Measurements from ENCODE around the gene HYAL1. TPM values are rescaled to one million over a fixed set of nuclear protein-coding genes. Genes with fewer than 3 reads are reported as not detected.

The HYAL1 gene
- total RNA-seq, 1 experiment from 2014 or later = 0.37 TPM

DNA sequence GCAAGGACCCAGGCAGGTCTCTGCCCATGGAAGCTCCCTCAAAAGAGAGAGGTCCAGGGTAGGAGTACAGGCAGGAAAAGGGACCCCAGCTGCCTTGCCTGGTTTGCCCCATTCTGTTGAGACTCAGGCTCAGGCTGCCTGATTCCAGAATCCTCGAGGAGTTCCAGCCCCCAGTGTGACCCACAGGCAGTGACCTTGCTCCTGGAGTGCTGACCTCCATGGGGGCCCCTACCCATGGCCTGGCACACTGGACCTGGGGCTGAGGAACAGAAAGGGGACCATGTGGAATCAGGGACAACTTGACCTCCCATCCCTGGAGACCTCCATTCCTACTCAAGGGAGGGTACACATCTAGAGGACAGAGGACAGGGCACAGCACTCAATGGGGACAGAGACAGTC, 37.8 kb downstream of the HYAL1 start:
- Histone ChIP-seq H3K36me3 (ENCODE audit: insufficient read depth, low read length, poor library complexity, severe bottlenecking) (no peaks in the 10 kb centered on the region), H3K9me3 (ENCODE audit: low read depth, low read length, poor library complexity, severe bottlenecking) (no peaks in the 10 kb centered on the region), H3K27ac (ENCODE audit: low read depth, low read length, poor library complexity, severe bottlenecking) (no peak overlapping the region), H3K4me1 (ENCODE audit: insufficient read depth, low read length, poor library complexity, severe bottlenecking) (peaks cover 20% of the 10 kb centered on the region), H3K27me3 (replicated peaks; ENCODE audit: insufficient read depth, low read depth, low read length, poor library complexity) (no peaks in the 10 kb centered on the region), H3K4me3 (ENCODE audit: low read depth, low read length, poor library complexity, severe bottlenecking) (no peak overlapping the region)
- no TSS peak for BruUV-seq (replicated peaks)
- no peak for DNase-seq (ENCODE audit: low spot score)
- intact Hi-C loops (cut with micrococcal nuclease; ENCODE audit: unreplicated experiment) = loop anchor here (10.0 kb wide), 1 partner anchor 141 kb away; no protein-coding TSS in a partner anchor
- CTCF ChIA-PET = interaction anchor here (0.6 kb wide), 1 partner anchor 31 kb away, joined by 7 read pairs; no protein-coding TSS in a partner anchor
- POLR2A ChIA-PET (ENCODE audit: low non-redundant PET) = no interaction called here
- TF ChIP-seq, protein P1, sequence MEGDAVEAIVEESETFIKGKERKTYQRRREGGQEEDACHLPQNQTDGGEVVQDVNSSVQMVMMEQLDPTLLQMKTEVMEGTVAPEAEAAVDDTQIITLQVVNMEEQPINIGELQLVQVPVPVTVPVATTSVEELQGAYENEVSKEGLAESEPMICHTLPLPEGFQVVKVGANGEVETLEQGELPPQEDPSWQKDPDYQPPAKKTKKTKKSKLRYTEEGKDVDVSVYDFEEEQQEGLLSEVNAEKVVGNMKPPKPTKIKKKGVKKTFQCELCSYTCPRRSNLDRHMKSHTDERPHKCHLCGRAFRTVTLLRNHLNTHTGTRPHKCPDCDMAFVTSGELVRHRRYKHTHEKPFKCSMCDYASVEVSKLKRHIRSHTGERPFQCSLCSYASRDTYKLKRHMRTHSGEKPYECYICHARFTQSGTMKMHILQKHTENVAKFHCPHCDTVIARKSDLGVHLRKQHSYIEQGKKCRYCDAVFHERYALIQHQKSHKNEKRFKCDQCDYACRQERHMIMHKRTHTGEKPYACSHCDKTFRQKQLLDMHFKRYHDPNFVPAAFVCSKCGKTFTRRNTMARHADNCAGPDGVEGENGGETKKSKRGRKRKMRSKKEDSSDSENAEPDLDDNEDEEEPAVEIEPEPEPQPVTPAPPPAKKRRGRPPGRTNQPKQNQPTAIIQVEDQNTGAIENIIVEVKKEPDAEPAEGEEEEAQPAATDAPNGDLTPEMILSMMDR (conservative IDR thresholded peaks at IDR 0.05; ENCODE audit: low read depth, low read length) = no peak
- no peak for TF ChIP-seq EZH2 (IDR thresholded peaks at IDR 0.05; ENCODE audit: borderline replicate concordance, low read depth, low read length, poor library complexity, severe bottlenecking)

DNA sequence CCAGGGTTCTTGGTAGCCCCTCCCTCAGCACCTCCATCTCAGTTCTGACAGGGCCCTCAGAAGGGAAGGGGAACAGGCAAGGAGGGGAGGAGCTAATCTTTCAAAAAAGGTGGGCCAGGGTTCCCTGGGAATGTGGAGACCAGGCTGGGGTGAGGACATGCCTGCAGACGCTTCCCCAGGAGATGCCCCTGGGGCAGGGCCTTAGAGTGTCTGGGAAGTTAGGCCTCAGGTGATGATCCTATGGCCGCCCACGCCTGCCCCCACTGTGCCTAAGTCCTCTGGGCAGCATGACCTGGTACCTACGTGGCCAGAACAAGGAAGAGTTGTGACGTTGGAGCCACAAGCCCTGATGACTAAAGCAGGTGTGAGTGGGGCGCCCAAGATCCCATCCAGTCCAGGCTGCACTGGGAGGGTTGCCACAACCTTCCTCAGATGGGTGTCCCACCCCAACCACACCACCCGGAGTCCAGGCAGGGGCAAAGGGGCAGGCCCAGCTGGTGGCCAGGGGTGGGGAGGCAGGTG, 38.3 kb downstream of the HYAL1 start:
- ChIA-PET POLR2A (ENCODE audit: low non-redundant PET) (no interaction called here), CTCF (interaction anchor here (0.5 to 0.6 kb wide), 2 partner anchors 31 to 1405 kb away, joined by 4 to 7 read pairs; no protein-coding TSS in a partner anchor)
- DNase-seq (ENCODE audit: low spot score) = no peak
- Histone ChIP-seq H3K27ac (ENCODE audit: low read depth, low read length, poor library complexity, severe bottlenecking) (peak overlapping the region; percentile 23), H3K4me1 (ENCODE audit: insufficient read depth, low read length, poor library complexity, severe bottlenecking) (peaks cover 20% of the 10 kb centered on the region), H3K36me3 (ENCODE audit: insufficient read depth, low read length, poor library complexity, severe bottlenecking) (no peaks in the 10 kb centered on the region), H3K4me3 (ENCODE audit: low read depth, low read length, poor library complexity, severe bottlenecking) (no peak overlapping the region), H3K27me3 (replicated peaks; ENCODE audit: insufficient read depth, low read depth, low read length, poor library complexity) (no peaks in the 10 kb centered on the region), H3K9me3 (ENCODE audit: low read depth, low read length, poor library complexity, severe bottlenecking) (no peaks in the 10 kb centered on the region)
- BruUV-seq (replicated peaks) = no TSS peak
- no peak for TF ChIP-seq EZH2 (IDR thresholded peaks at IDR 0.05; ENCODE audit: borderline replicate concordance, low read depth, low read length, poor library complexity, severe bottlenecking)
- TF ChIP-seq, protein P1 (conservative IDR thresholded peaks at IDR 0.05; ENCODE audit: low read depth, low read length) = no peak
- intact Hi-C loops (cut with micrococcal nuclease; ENCODE audit: unreplicated experiment) = loop anchor here (10.0 kb wide), 1 partner anchor 140 kb away; no protein-coding TSS in a partner anchor

DNA sequence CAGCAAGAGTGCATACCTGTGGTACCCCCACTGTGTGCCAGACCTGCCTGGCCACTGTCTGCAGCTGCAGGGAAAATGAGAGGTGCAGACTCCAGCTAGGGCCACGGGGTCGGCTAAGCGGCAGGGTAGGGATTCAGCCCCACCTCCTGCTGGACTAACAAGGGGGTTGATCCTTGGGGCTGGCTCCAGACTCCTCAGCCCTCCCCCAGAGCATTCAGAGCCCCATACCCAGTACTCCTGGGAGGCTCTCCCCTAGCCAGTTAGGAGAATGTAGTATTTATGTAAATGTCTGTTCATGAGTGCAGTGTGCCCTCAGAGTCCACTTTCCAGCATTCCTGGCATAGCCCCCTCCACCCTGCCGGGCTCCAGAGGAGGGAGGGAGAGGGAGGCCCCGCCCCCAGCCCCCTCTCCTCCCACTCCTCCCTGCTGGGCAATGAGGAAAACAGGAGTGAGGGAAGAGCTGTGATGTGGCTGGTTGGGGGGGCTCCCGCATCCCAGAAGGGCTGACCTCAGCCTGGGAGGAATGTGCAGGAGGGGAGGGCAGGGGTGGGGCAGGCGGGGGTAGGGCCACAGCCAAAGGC, 38.9 kb downstream of the HYAL1 start:
- POLR2A ChIA-PET (ENCODE audit: low non-redundant PET) = no interaction called here
- no peaks in the 10 kb centered on the region for H3K9me3 ChIP-seq (ENCODE audit: low read depth, low read length, poor library complexity, severe bottlenecking)
- peak; percentile 67 for DNase-seq (ENCODE audit: low spot score)
- no peaks in the 10 kb centered on the region for H3K27me3 ChIP-seq (replicated peaks; ENCODE audit: insufficient read depth, low read depth, low read length, poor library complexity)
- CTCF ChIA-PET = interaction anchor here (0.5 kb wide), 1 partner anchor 1406 kb away, joined by 4 read pairs; no protein-coding TSS in a partner anchor
- no peaks in the 10 kb centered on the region for H3K36me3 ChIP-seq (ENCODE audit: insufficient read depth, low read length, poor library complexity, severe bottlenecking)
- peak overlapping the region; percentile 37 for H3K27ac ChIP-seq (ENCODE audit: low read depth, low read length, poor library complexity, severe bottlenecking)
- no TSS peak for BruUV-seq (replicated peaks)
- H3K4me1 ChIP-seq (ENCODE audit: insufficient read depth, low read length, poor library complexity, severe bottlenecking) = peaks cover 20% of the 10 kb centered on the region
- H3K4me3 ChIP-seq (ENCODE audit: low read depth, low read length, poor library complexity, severe bottlenecking) = no peak overlapping the region
- TF ChIP-seq EZH2 (IDR thresholded peaks at IDR 0.05; ENCODE audit: borderline replicate concordance, low read depth, low read length, poor library complexity, severe bottlenecking) = no peak
- TF ChIP-seq, protein P1 (conservative IDR thresholded peaks at IDR 0.05; ENCODE audit: low read depth, low read length) = no peak
- intact Hi-C loops (cut with micrococcal nuclease; ENCODE audit: unreplicated experiment) = loop anchor here (10.0 kb wide), 1 partner anchor 140 kb away; no protein-coding TSS in a partner anchor

Data from A673 (cell line).